ENCODE results near the gene DSN1.

- no peak for TF ChIP-seq CTCF (IDR thresholded peaks at IDR 0.05)
- TF ChIP-seq POLR2A (IDR thresholded peaks at IDR 0.05): no peak
These were observed 29.3 kb downstream of the DSN1 start for GRCh38 chr20:36744243-36744642.

Measured in body of pancreas (tissue), 4 donors.